Measurements from ENCODE around the gene RPL23.

DNA sequence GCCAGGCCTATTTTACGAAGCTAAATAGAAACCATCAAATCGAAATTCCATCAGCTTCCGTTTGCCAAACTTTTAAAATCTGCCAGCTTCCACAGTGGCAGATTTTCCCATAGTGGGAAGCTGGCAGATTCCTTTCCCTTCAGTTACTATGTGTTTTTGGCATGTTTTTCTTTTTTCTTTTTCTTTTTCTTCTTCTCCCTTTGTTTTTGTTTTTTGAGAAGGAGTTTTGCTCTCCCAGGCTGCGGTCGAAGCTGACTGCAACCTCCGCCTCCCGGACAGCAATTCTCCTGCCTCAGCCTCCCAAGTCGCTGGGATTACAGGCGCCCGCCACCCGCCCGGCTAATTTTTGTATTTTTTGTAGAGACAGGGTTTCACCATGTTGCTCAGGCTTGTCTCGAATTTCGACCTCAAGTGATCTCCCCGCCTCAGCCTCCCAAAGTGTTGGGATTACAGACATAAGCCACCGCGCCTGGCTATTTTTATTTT, 27.7 kb downstream of the RPL23 start:
- TF ChIP-seq EP300 (IDR thresholded peaks at IDR 0.05) (no peak), CTCF (IDR thresholded peaks at IDR 0.05) (no peak), POLR2A (IDR thresholded peaks at IDR 0.05) (no peak)

Measured in suprapubic skin (tissue), 3 donors.